ENCODE measurements around the gene MIEF1. TPM values are rescaled to one million over a fixed set of nuclear protein-coding genes. Genes with fewer than 3 reads are reported as not detected.

Gene MIEF1
- total RNA-seq, 4 donors from 2014 or later: 12.8 to 27.1 (median 20.2) TPM

DNA sequence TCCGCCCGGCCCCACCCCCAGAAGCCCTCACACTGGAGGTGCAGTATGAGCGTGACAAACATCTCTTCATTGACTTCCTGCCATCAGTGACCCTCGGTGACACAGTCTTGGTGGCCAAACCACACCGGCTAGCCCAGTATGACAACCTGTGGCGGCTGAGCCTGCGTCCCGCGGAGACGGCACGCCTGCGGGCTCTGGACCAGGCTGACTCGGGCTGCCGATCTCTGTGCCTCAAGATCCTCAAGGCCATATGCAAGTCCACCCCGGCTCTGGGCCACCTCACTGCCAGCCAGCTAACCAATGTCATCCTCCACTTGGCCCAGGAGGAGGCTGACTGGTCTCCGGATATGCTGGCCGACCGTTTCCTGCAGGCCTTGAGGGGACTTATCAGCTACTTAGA is 11.7 kb downstream of the MIEF1 start:
- DNase-seq (ENCODE audit: low spot score in 2 of 2): no peak
- TF ChIP-seq POLR2A (IDR thresholded peaks at IDR 0.05): no peak
- TF ChIP-seq, protein P1, sequence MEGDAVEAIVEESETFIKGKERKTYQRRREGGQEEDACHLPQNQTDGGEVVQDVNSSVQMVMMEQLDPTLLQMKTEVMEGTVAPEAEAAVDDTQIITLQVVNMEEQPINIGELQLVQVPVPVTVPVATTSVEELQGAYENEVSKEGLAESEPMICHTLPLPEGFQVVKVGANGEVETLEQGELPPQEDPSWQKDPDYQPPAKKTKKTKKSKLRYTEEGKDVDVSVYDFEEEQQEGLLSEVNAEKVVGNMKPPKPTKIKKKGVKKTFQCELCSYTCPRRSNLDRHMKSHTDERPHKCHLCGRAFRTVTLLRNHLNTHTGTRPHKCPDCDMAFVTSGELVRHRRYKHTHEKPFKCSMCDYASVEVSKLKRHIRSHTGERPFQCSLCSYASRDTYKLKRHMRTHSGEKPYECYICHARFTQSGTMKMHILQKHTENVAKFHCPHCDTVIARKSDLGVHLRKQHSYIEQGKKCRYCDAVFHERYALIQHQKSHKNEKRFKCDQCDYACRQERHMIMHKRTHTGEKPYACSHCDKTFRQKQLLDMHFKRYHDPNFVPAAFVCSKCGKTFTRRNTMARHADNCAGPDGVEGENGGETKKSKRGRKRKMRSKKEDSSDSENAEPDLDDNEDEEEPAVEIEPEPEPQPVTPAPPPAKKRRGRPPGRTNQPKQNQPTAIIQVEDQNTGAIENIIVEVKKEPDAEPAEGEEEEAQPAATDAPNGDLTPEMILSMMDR (IDR thresholded peaks at IDR 0.05): no peak
- no peak overlapping the region for H3K4me3 ChIP-seq (ENCODE audit: low read depth, poor library complexity, severe bottlenecking)
- intact Hi-C loops (cut with DNase I; ENCODE audit: low total_unique reads): no loop called here
- WGBS, 2 donors: 87 to 89% methylated on average over 16 to 18 of the region's 18 CpGs

GRCh38 chr22:39514373-39514973 is 12.4 kb downstream of the MIEF1 start:
- intact Hi-C loops (cut with DNase I; ENCODE audit: low total_unique reads): no loop called here
- H3K4me3 ChIP-seq (ENCODE audit: low read depth, poor library complexity, severe bottlenecking): no peak overlapping the region
- DNase-seq (ENCODE audit: low spot score in 2 of 2): no peak
- WGBS, 2 donors: 36 to 44% methylated on average over 8 of the region's 8 CpGs
- no peak for TF ChIP-seq POLR2A (IDR thresholded peaks at IDR 0.05)
- TF ChIP-seq, protein P1 (IDR thresholded peaks at IDR 0.05): no peak

DNA sequence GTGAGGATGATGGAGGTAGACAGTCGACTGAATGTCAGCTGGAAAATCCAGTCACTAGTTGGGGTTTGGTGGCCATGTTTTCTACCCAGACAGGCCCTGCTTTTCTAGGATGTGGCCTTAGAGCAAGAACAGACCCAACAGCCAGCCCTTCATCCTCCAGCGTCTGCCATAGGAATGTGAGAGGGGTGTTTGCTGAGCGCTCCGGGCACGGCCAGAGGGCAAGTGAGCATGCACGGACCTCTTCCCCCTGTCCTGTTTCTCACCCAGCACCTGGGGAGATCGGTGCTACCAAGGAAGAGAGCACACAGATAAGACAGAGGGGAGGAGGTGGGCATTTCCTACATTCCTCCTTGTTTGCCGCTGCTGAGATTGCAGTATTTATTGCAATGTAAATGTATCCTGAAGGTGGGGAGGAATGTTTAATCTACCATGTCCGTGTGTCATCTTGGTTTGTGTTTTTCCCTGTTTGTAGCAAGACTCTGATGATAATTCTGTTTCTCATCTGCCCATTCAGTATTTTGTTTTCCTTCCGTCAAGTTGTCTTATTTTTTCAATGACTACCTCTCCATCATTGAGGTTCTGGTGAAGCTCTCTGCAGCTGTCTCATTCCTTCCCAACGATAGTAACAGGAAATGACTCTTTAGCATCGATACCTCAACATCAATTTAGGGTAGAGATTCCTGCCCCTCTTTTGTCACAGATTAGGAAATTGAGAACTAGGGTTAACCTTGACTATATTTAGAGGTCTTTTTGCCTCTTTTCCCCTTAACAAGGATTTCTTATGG is 13.4 kb downstream of the MIEF1 start:
- 81 to 85% methylated on average over 12 of the region's 12 CpGs for WGBS, 2 donors
- intact Hi-C loops (cut with DNase I; ENCODE audit: low total_unique reads): no loop called here
- no peak for DNase-seq (ENCODE audit: low spot score in 2 of 2)
- H3K4me3 ChIP-seq (ENCODE audit: low read depth, poor library complexity, severe bottlenecking): no peak overlapping the region
- TF ChIP-seq POLR2A (IDR thresholded peaks at IDR 0.05): no peak
- TF ChIP-seq, protein P1 (IDR thresholded peaks at IDR 0.05): no peak

DNA sequence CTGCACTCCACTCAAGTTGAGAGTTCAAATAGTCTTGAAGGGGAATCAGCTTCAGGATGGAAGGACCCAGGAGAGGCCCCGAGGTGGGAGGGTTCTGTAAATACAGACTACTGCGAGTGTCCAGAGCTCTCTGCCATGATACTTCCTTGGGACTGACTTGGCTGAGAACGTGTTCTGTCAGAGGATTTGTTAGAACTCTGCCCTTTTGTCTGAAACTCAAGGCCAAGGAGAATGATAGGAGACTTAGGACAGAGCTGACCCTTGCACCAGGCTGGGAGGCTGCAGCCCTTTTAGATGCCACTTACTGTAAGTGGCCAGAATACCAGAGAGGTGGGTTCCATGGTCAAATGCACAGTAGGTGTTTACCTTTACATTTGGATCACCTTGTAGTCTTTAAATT is 15.4 kb downstream of the MIEF1 start:
- TF ChIP-seq, protein P1 (IDR thresholded peaks at IDR 0.05): no peak
- no peak for TF ChIP-seq POLR2A (IDR thresholded peaks at IDR 0.05)
- DNase-seq (ENCODE audit: low spot score in 2 of 2): no peak
- WGBS, 2 donors: 82 to 85% methylated on average over 3 of the region's 3 CpGs
- H3K4me3 ChIP-seq (ENCODE audit: low read depth, poor library complexity, severe bottlenecking): no peak overlapping the region
- intact Hi-C loops (cut with DNase I; ENCODE audit: low total_unique reads): no loop called here

DNA sequence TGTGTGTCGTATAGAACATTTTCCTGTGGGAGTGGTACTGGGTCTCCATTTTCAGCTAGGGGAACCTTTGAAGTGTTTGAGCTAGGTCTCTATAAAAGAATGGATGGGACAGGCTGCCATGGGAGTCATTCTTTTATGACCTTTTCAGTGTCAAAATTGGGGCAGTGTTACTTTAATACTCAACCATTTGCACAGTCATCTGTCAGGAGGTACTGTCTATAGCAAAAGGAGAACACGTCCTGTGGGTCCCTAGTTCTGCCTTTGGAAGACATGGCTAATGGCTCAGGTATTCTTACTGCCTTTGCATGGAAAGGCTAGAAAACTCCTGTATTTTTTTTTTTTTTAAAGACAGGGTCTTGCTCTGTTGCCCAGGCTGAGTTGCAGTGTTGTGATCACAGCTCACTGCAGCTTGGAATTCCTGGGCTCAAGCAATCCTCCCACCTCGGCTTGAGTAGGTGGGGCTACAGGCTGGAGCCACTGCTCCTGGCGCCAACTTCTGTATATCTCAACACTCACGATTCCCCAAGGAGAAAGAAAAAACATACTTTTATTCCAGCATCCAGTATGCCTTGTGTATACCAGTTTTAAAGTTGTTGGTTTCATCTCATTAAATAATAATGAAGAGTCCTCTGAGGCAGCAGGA is 16.2 kb downstream of the MIEF1 start:
- DNase-seq (ENCODE audit: low spot score in 2 of 2): no peak
- intact Hi-C loops (cut with DNase I; ENCODE audit: low total_unique reads): no loop called here
- no peak overlapping the region for H3K4me3 ChIP-seq (ENCODE audit: low read depth, poor library complexity, severe bottlenecking)
- WGBS, 2 donors: 57 to 59% methylated on average over 5 of the region's 5 CpGs
- TF ChIP-seq, protein P1 (IDR thresholded peaks at IDR 0.05): no peak
- TF ChIP-seq POLR2A (IDR thresholded peaks at IDR 0.05): no peak

Measured in lower leg skin (tissue), 4 donors.